NCI-H524 treated with DMSO at 0.1 percent for 48 hours (cell line): Measurements from ENCODE around the gene XYLT2.
"Not testable (repeated sequence)": the region's sequence is repeated elsewhere in the genome, so short reads cannot be mapped to it uniquely, and the experiment has no call there.

Experiments
- DNase-seq: peaks from one replicate; lab custom pipeline; 2025; lab: John Stamatoyannopoulos, UW

Gene XYLT2

GRCh38 chr17:50345432-50346312 lies at the start of gene XYLT2:
TSS of gene XYLT2 (plus strand) at chr17:50346126. CDS start at chr17:50346141, 15 bp downstream.
- no peak for DNase-seq

- no peak for DNase-seq
Measured at GRCh38 chr17:50297407-50297865, 48.5 kb upstream of the XYLT2 start.

GRCh38 chr17:50298018-50298417 lies 47.9 kb upstream of the XYLT2 start:
- no peak for DNase-seq

GRCh38 chr17:50299776-50300175 lies 46.1 kb upstream of the XYLT2 start:
- no peak for DNase-seq

GRCh38 chr17:50300824-50301223 lies 45.1 kb upstream of the XYLT2 start:
- DNase-seq, result not testable (repeated sequence)

GRCh38 chr17:50301891-50302584 lies 43.9 kb upstream of the XYLT2 start:
- DNase-seq, result no peak

GRCh38 chr17:50303051-50303450 lies 42.9 kb upstream of the XYLT2 start:
- DNase-seq, result no peak

GRCh38 chr17:50303596-50303995 lies 42.3 kb upstream of the XYLT2 start:
- DNase-seq, result no peak

- no peak for DNase-seq
Measured at GRCh38 chr17:50304781-50305404, 41.0 kb upstream of the XYLT2 start.

GRCh38 chr17:50307654-50308053 lies 38.3 kb upstream of the XYLT2 start:
- DNase-seq, result no peak

GRCh38 chr17:50308666-50309065 lies 37.3 kb upstream of the XYLT2 start:
- DNase-seq, result no peak

GRCh38 chr17:50310455-50311111 lies 35.3 kb upstream of the XYLT2 start:
- DNase-seq, result no peak

GRCh38 chr17:50311112-50311460 lies 34.8 kb upstream of the XYLT2 start:
- DNase-seq, result no peak

GRCh38 chr17:50311483-50311882 lies 34.4 kb upstream of the XYLT2 start:
- DNase-seq, result no peak

- no peak for DNase-seq
Measured at GRCh38 chr17:50312308-50312707, 33.6 kb upstream of the XYLT2 start.

- DNase-seq, result no peak
Measured at GRCh38 chr17:50314456-50315011, 31.4 kb upstream of the XYLT2 start.

GRCh38 chr17:50316016-50316587 lies 29.8 kb upstream of the XYLT2 start:
- DNase-seq, result no peak

- DNase-seq, result not testable (repeated sequence)
Measured at GRCh38 chr17:50316660-50317059, 29.3 kb upstream of the XYLT2 start.

GRCh38 chr17:50317121-50317520 lies 28.8 kb upstream of the XYLT2 start:
- DNase-seq, result no peak

GRCh38 chr17:50318501-50319285 lies 27.2 kb upstream of the XYLT2 start:
- peak; percentile 78 for DNase-seq
